Breast epithelium (tissue), 4 donors: ENCODE data around the gene ELOVL6. TPM values are rescaled to one million over a fixed set of nuclear protein-coding genes. Genes with fewer than 3 reads are reported as not detected.

Experiments
- DNase-seq, 2 donors: peaks; one replicate each; pipeline ENCODE4 v3.0.0-alpha.2; 2019; ENCODE audit warnings: low spot score in 2 of 2
- H3K27ac ChIP-seq, 2 donors: fragments of 200-600 bp; sonication (generic) in 1 of 2; one replicate each; pipeline ENCODE4 v1.5.1; 2016 to 2019; ENCODE audit warnings: mild to moderate bottlenecking in 1 of 2
- H3K27me3 ChIP-seq, 2 donors: fragments of 200-600 bp; sonication (generic) in 1 of 2; one replicate each; pipeline versions ENCODE4 v1.5.1 to v1.6.0; 2017 to 2019; ENCODE audit warnings: control low read depth in 1 of 2, mild to moderate bottlenecking in 1 of 2
- H3K36me3 ChIP-seq: fragments of 200-600 bp; one replicate; pipeline ENCODE4 v1.5.1; 2019
- H3K4me1 ChIP-seq, 2 donors: fragments of 200-600 bp; sonication (generic); one replicate each; pipeline ENCODE4 v1.5.1; 2016 to 2019; ENCODE audit warnings: control low read depth in 1 of 2
- H3K4me3 ChIP-seq, 3 donors: fragments of 200-600 bp; sonication (generic); 1 replicate in 2 of 3; 2 replicates in 1 of 3; pipeline ENCODE4 v1.5.1; 2016 to 2019; ENCODE audit warnings: mild to moderate bottlenecking in 3 of 3, moderate library complexity in 2 of 3
- H3K9me3 ChIP-seq, 2 donors: fragments of 200-600 bp; sonication (generic) in 1 of 2; one replicate each; pipeline ENCODE4 v1.5.1; 2016 to 2019; ENCODE audit warnings: control low read depth in 1 of 2
- CTCF ChIP-seq, 3 donors: fragments of 450-650 bp; IDR thresholded peaks; one replicate each; pipeline ENCODE4 v1.5.1; 2016 to 2017; ENCODE audit warnings: antibody characterized with exemption in 3 of 3, mild to moderate bottlenecking in 3 of 3, moderate library complexity in 3 of 3
- POLR2A ChIP-seq: fragments of 450-650 bp; IDR thresholded peaks from one replicate; pipeline ENCODE4 v1.6.1; 2016; ENCODE audit warnings: antibody characterized with exemption, mild to moderate bottlenecking, moderate library complexity
- POLR2AphosphoS5 ChIP-seq, 3 donors: sonication (generic); formaldehyde crosslinking; IDR thresholded peaks; one replicate each; pipeline ENCODE4 v1.6.1; 2017; ENCODE audit warnings: antibody characterized with exemption in 3 of 3
- intact Hi-C: fragments of 100-400 bp; cut with DNase I; formaldehyde crosslinking; loops from one replicate; pipeline ENCODE4 v1.15.1; 2023; ENCODE audit warnings: low total_unique reads
- total RNA-seq, 3 donors: library from RNA; depleted of rRNA; stranded (reverse); fragments of >200 nt; gene quantifications; one replicate each; pipeline ENCODE4 v1.1.0, GENCODE V29; 2016

The ELOVL6 gene
- total RNA-seq, 3 donors from 2014 or later, result 2.2 to 5.6 (median 4.1) TPM

GRCh38 chr4:110022457-110022856 lies 176.0 kb downstream of the ELOVL6 start:
- TF ChIP-seq POLR2A, result no peak
- TF ChIP-seq POLR2AphosphoS5 (IDR thresholded peaks at IDR 0.05), result no peak
- TF ChIP-seq CTCF (IDR thresholded peaks at IDR 0.05), result no peak

GRCh38 chr4:110020646-110021443 lies 177.6 kb downstream of the ELOVL6 start:
- Histone ChIP-seq H3K36me3 (no peaks in the 10 kb centered on the region), H3K4me1 (no peaks in the 10 kb centered on the region), H3K9me3 (peaks cover 0 to 5% of the 10 kb centered on the region in 2 donors), H3K27me3 (no peaks in the 10 kb centered on the region), H3K27ac (no peak overlapping the region), H3K4me3 (no peak overlapping the region)
- intact Hi-C loops, result no loop called here
- no peak for TF ChIP-seq CTCF (IDR thresholded peaks at IDR 0.05)
- TF ChIP-seq POLR2A, result no peak
- TF ChIP-seq POLR2AphosphoS5 (IDR thresholded peaks at IDR 0.05), result no peak
- DNase-seq, result no peak

More at GRCh38 chr4:110022457-110022856, 176.0 kb downstream of the ELOVL6 start:
- no peak overlapping the region for H3K27ac ChIP-seq
- H3K9me3 ChIP-seq, result no peaks in the 10 kb centered on the region
- no peak for DNase-seq
- no peaks in the 10 kb centered on the region for H3K4me1 ChIP-seq
- no peaks in the 10 kb centered on the region for H3K36me3 ChIP-seq
- intact Hi-C loops, result no loop called here
- H3K4me3 ChIP-seq, result no peak overlapping the region
- no peaks in the 10 kb centered on the region for H3K27me3 ChIP-seq

- Histone ChIP-seq H3K9me3 (peaks cover 0 to 5% of the 10 kb centered on the region in 2 donors), H3K27ac (no peak overlapping the region), H3K4me3 (no peak overlapping the region), H3K27me3 (no peaks in the 10 kb centered on the region), H3K4me1 (no peaks in the 10 kb centered on the region), H3K36me3 (no peaks in the 10 kb centered on the region)
- intact Hi-C loops, result no loop called here
- DNase-seq, result no peak
- TF ChIP-seq CTCF (IDR thresholded peaks at IDR 0.05) (no peak), POLR2AphosphoS5 (IDR thresholded peaks at IDR 0.05) (no peak), POLR2A (no peak)
Measured at GRCh38 chr4:110020139-110020538, 178.3 kb downstream of the ELOVL6 start.

GRCh38 chr4:110019153-110019552 lies 179.3 kb downstream of the ELOVL6 start:
- peaks cover 0 to 5% of the 10 kb centered on the region in 2 donors for H3K9me3 ChIP-seq
- no peaks in the 10 kb centered on the region for H3K4me1 ChIP-seq
- H3K4me3 ChIP-seq, result no peak overlapping the region
- H3K36me3 ChIP-seq, result no peaks in the 10 kb centered on the region
- no peaks in the 10 kb centered on the region for H3K27me3 ChIP-seq
- H3K27ac ChIP-seq, result no peak overlapping the region
- intact Hi-C loops, result no loop called here
- DNase-seq, result no peak
- no peak for TF ChIP-seq POLR2AphosphoS5 (IDR thresholded peaks at IDR 0.05)
- TF ChIP-seq POLR2A, result no peak
- no peak for TF ChIP-seq CTCF (IDR thresholded peaks at IDR 0.05)

- peaks cover 0 to 5% of the 10 kb centered on the region in 2 donors for H3K9me3 ChIP-seq
- no peak for TF ChIP-seq POLR2AphosphoS5 (IDR thresholded peaks at IDR 0.05)
- no peak for TF ChIP-seq CTCF (IDR thresholded peaks at IDR 0.05)
- no peak for TF ChIP-seq POLR2A
- intact Hi-C loops, result loop anchor here (5.0 kb wide), 1 partner anchor 1402 kb away; no protein-coding TSS in a partner anchor
Measured at GRCh38 chr4:110014233-110014632, 184.2 kb downstream of the ELOVL6 start.

More at GRCh38 chr4:110014233-110014632, 184.2 kb downstream of the ELOVL6 start:
- Histone ChIP-seq H3K27ac (no peak overlapping the region), H3K36me3 (no peaks in the 10 kb centered on the region), H3K27me3 (no peaks in the 10 kb centered on the region), H3K4me1 (no peaks in the 10 kb centered on the region), H3K4me3 (no peak overlapping the region)
- no peak for DNase-seq
